ENCODE measurements around the gene MYOCD. TPM values are rescaled to one million over a fixed set of nuclear protein-coding genes. Genes with fewer than 3 reads are reported as not detected.

Gene MYOCD
- total RNA-seq, 1 donor from 2014 or later = 35.7 TPM

GRCh38 chr17:12637745-12638651 lies 27.7 kb upstream of the MYOCD start:
- peak; percentile 73 for ATAC-seq
- intact Hi-C loops (cut with micrococcal nuclease) = no loop called here

GRCh38 chr17:12640364-12640763 lies 25.3 kb upstream of the MYOCD start:
- intact Hi-C loops (cut with micrococcal nuclease) = no loop called here
- no peak for DNase-seq
- no peak for ATAC-seq

More at GRCh38 chr17:12637745-12638651, 27.7 kb upstream of the MYOCD start:
- no peak for DNase-seq

- ATAC-seq = no peak
- intact Hi-C loops (cut with micrococcal nuclease) = no loop called here
These were observed 24.6 kb upstream of the MYOCD start for GRCh38 chr17:12641084-12641483.

GRCh38 chr17:12642034-12642433 lies 23.7 kb upstream of the MYOCD start:
- ATAC-seq = no peak
- DNase-seq = no peak
- intact Hi-C loops (cut with micrococcal nuclease) = no loop called here

More at GRCh38 chr17:12641084-12641483, 24.6 kb upstream of the MYOCD start:
- DNase-seq = no peak

GRCh38 chr17:12643822-12644221 lies 21.9 kb upstream of the MYOCD start:
- intact Hi-C loops (cut with micrococcal nuclease) = no loop called here

GRCh38 chr17:12644623-12645022 lies 21.1 kb upstream of the MYOCD start:
- DNase-seq (no peak), ATAC-seq (no peak)
- intact Hi-C loops (cut with micrococcal nuclease) = no loop called here

More at GRCh38 chr17:12643822-12644221, 21.9 kb upstream of the MYOCD start:
- ATAC-seq (no peak), DNase-seq (no peak)

- intact Hi-C loops (cut with micrococcal nuclease) = no loop called here
- ATAC-seq (no peak), DNase-seq (no peak)
These were observed 18.8 kb upstream of the MYOCD start for GRCh38 chr17:12646761-12647422.

GRCh38 chr17:12648498-12648897 lies 17.2 kb upstream of the MYOCD start:
- intact Hi-C loops (cut with micrococcal nuclease) = no loop called here
- no peak for DNase-seq
- ATAC-seq = no peak

- DNase-seq (no peak), ATAC-seq (no peak)
- intact Hi-C loops (cut with micrococcal nuclease) = no loop called here
These were observed 9.8 kb upstream of the MYOCD start for GRCh38 chr17:12655936-12656335.

GRCh38 chr17:12656354-12656753 lies 9.3 kb upstream of the MYOCD start:
- no peak for DNase-seq
- no peak for ATAC-seq
- intact Hi-C loops (cut with micrococcal nuclease) = no loop called here

- DNase-seq (no peak), ATAC-seq (no peak)
- intact Hi-C loops (cut with micrococcal nuclease) = no loop called here
These were observed 6.2 kb upstream of the MYOCD start for GRCh38 chr17:12659500-12659899.

GRCh38 chr17:12664252-12664651 lies 1.4 kb upstream of the MYOCD start:
- no peak for ATAC-seq
- DNase-seq = no peak
- intact Hi-C loops (cut with micrococcal nuclease) = loop anchor here (10.0 kb wide), 1 partner anchor 409 kb away; no protein-coding TSS in a partner anchor

GRCh38 chr17:12664894-12665262 lies 812 bp upstream of the MYOCD start:
- intact Hi-C loops (cut with micrococcal nuclease) = loop anchor here (5.0 to 10.0 kb wide), 3 partner anchors 77 to 410 kb away; no protein-coding TSS in a partner anchor
- no peak for DNase-seq
- ATAC-seq = no peak

- DNase-seq (no peak), ATAC-seq (peak; percentile 47)
- intact Hi-C loops (cut with micrococcal nuclease) = loop anchor here (5.0 to 10.0 kb wide), 3 partner anchors 76 to 412 kb away; no protein-coding TSS in a partner anchor
These were observed 1.0 kb downstream of the MYOCD start for GRCh38 chr17:12666718-12667117.

- DNase-seq (no peak), ATAC-seq (peak; percentile 74)
- intact Hi-C loops (cut with micrococcal nuclease) = loop anchor here (5.0 to 10.0 kb wide), 3 partner anchors 75 to 413 kb away; no protein-coding TSS in a partner anchor
These were observed 1.7 kb downstream of the MYOCD start for GRCh38 chr17:12667299-12667958.

- DNase-seq = no peak
- intact Hi-C loops (cut with micrococcal nuclease) = no loop called here
- no peak for ATAC-seq
These were observed 6.2 kb downstream of the MYOCD start for GRCh38 chr17:12671906-12672305.

- intact Hi-C loops (cut with micrococcal nuclease) = no loop called here
- ATAC-seq = no peak
These were observed 7.3 kb downstream of the MYOCD start for GRCh38 chr17:12672947-12673346.

GRCh38 chr17:12673788-12674187 lies 8.1 kb downstream of the MYOCD start:
- ATAC-seq (no peak), DNase-seq (no peak)
- intact Hi-C loops (cut with micrococcal nuclease) = no loop called here

More at GRCh38 chr17:12672947-12673346, 7.3 kb downstream of the MYOCD start:
- DNase-seq = no peak

GRCh38 chr17:12680407-12680897 lies 14.8 kb downstream of the MYOCD start:
- intact Hi-C loops (cut with micrococcal nuclease) = no loop called here
- peak; percentile 35 for ATAC-seq
- DNase-seq = peak; percentile 35
